HepG2 (cell line): Measurements from ENCODE around the gene AK4.

Experiments
- BCL6 ChIP-seq: IDR thresholded peaks from 2 replicates; pipeline ENCODE4 v1.6.1; 2016; ENCODE audit warnings: missing genetic modification reagents, missing compliant biosample characterization
- ELK4 ChIP-seq: sonication (generic); formaldehyde crosslinking; IDR thresholded peaks from 2 replicates; pipeline ENCODE4 v1.9.0; 2021; ENCODE audit warnings: missing genetic modification reagents, borderline replicate concordance
- HDAC6 ChIP-seq: fragments of 200-600 bp; sonication (generic); IDR thresholded peaks from 2 replicates; pipeline ENCODE4 v1.7.0; 2017; ENCODE audit warnings: mild to moderate bottlenecking, antibody characterized with exemption, low read length, low read depth
- MXD4 ChIP-seq: IDR thresholded peaks from 2 replicates; pipeline ENCODE4 v1.6.1; 2016; ENCODE audit warnings: mild to moderate bottlenecking, missing biosample characterization, missing genetic modification reagents
- POGK ChIP-seq: sonication (generic); formaldehyde crosslinking; conservative IDR thresholded peaks from 2 replicates; pipeline ENCODE4 v1.8.0; 2022; ENCODE audit warnings: mild to moderate bottlenecking, moderate library complexity, missing genetic modification reagents
- PRDM15 ChIP-seq: sonication (generic); formaldehyde crosslinking; IDR thresholded peaks from 2 replicates; pipeline ENCODE4 v1.4.0; 2020; ENCODE audit warnings: missing genetic modification reagents
- REST ChIP-seq, 2 experiments: IDR thresholded peaks; 2 replicates each; pipeline ENCODE4 v1.6.1; 2011 to 2012; ENCODE audit warnings: low read length in 2 of 2, borderline replicate concordance in 1 of 2, low read depth in 1 of 2, mild to moderate bottlenecking in 1 of 2, moderate library complexity in 1 of 2

GRCh38 chr1:65172936-65173690 lies 25.1 kb downstream of the AK4 start:
- TF ChIP-seq BCL6 (CRISPR knock-in tag): no peak
- TF ChIP-seq ELK4: no peak
- TF ChIP-seq REST (IDR thresholded peaks at IDR 0.05; ENCODE audit: borderline replicate concordance in 1 of 2, low read depth in 1 of 2, low read length in 2 of 2): no peak
- TF ChIP-seq PRDM15: no peak
- no peak for TF ChIP-seq POGK (CRISPR knock-in tag)
- no peak for TF ChIP-seq MXD4 (CRISPR knock-in tag)
- no peak for TF ChIP-seq HDAC6
